HCT116 (cell line): ENCODE measurements around the gene TMC2.

ENCODE experiments used
- YY1 ChIP-seq: IDR thresholded peaks from 2 replicates; pipeline ENCODE4 v1.6.1; 2011; ENCODE audit warnings: low read length, low read depth, moderate library complexity, mild to moderate bottlenecking; ENCODE audit not compliant: insufficient replicate concordance; ENCODE audit errors: extremely low read depth
- TF ChIP-seq, protein P1 (sequence below), 3 experiments: fragments of 200-600 bp in 1 of 3; sonication (generic) in 1 of 3; IDR thresholded peaks in 2 of 3; conservative IDR thresholded peaks in 1 of 3; 2 replicates each; pipeline ENCODE4 v1.5.1; 2012 to 2017; ENCODE audit warnings: low read depth in 2 of 3, low read length in 2 of 3, antibody characterized with exemption in 1 of 3, borderline replicate concordance in 1 of 3, control low read depth in 1 of 3, mild to moderate bottlenecking in 1 of 3, mixed read lengths in 1 of 3, mixed run types in 1 of 3, moderate library complexity in 1 of 3; ENCODE audit not compliant: insufficient read depth in 1 of 3

DNA sequence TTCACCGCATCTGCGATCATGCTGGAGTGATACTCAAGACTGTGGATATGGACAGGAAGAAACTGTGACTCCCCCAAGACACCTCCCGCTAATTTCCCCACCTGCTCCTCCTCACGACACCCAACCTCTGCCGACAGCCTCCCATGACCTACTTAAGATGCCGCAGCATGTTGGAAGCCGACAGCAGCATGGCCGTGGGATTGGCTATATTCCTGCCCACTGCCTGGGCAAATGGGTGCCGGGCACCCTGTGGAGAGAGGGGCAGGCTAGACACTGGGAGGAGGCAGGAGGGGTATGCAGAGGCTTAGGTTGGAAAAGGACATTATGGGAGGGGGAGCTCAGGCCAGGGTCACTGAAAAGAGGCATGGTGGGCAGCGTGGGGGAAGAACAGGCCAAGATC, 123.2 kb downstream of the TMC2 start:
- TF ChIP-seq YY1 = no peak
- TF ChIP-seq, protein P1, sequence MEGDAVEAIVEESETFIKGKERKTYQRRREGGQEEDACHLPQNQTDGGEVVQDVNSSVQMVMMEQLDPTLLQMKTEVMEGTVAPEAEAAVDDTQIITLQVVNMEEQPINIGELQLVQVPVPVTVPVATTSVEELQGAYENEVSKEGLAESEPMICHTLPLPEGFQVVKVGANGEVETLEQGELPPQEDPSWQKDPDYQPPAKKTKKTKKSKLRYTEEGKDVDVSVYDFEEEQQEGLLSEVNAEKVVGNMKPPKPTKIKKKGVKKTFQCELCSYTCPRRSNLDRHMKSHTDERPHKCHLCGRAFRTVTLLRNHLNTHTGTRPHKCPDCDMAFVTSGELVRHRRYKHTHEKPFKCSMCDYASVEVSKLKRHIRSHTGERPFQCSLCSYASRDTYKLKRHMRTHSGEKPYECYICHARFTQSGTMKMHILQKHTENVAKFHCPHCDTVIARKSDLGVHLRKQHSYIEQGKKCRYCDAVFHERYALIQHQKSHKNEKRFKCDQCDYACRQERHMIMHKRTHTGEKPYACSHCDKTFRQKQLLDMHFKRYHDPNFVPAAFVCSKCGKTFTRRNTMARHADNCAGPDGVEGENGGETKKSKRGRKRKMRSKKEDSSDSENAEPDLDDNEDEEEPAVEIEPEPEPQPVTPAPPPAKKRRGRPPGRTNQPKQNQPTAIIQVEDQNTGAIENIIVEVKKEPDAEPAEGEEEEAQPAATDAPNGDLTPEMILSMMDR (IDR thresholded peaks at IDR 0.05 in 2 of 3, conservative IDR thresholded peaks at IDR 0.05 in 1 of 3; ENCODE audit: borderline replicate concordance in 1 of 3, insufficient read depth in 1 of 3, low read depth in 2 of 3, low read length in 2 of 3) = no peak
